ENCODE measurements around the gene CAPN2. TPM values are rescaled to one million over a fixed set of nuclear protein-coding genes. Genes with fewer than 3 reads are reported as not detected.
"Not testable (repeated sequence)": the region's sequence is repeated elsewhere in the genome, so short reads cannot be mapped to it uniquely, and the experiment has no call there.

Gene CAPN2
- total RNA-seq, 1 donor from 2014 or later, result 253 TPM

DNA sequence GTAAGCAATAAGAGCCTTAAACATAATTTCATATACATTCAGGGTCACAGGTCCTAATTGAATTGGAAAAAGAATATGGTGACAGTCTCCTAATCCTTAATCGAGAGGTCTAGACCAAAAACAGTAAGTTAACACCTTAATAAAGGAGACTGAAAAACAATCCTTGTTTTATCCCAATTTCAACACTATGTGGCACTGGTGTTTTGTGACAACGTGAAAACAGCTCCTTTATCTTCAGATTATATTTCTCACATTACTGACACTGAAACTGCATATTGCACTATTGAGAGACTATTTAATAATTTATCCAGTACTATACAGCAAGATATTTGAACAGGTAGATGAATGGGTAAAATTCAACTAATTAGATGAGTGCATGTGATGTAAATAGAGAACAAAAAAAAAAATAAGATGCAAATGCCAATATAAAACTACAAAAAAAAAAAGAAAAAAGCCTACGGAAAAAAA, 99.3 kb downstream of the CAPN2 start:
- DNase-seq (no peak), ATAC-seq (peak; percentile 37 to 62)
- peaks cover 13% of the 10 kb centered on the region for H3K4me1 ChIP-seq
- no peak overlapping the region for H3K4me3 ChIP-seq
- TF ChIP-seq, protein P1, sequence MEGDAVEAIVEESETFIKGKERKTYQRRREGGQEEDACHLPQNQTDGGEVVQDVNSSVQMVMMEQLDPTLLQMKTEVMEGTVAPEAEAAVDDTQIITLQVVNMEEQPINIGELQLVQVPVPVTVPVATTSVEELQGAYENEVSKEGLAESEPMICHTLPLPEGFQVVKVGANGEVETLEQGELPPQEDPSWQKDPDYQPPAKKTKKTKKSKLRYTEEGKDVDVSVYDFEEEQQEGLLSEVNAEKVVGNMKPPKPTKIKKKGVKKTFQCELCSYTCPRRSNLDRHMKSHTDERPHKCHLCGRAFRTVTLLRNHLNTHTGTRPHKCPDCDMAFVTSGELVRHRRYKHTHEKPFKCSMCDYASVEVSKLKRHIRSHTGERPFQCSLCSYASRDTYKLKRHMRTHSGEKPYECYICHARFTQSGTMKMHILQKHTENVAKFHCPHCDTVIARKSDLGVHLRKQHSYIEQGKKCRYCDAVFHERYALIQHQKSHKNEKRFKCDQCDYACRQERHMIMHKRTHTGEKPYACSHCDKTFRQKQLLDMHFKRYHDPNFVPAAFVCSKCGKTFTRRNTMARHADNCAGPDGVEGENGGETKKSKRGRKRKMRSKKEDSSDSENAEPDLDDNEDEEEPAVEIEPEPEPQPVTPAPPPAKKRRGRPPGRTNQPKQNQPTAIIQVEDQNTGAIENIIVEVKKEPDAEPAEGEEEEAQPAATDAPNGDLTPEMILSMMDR (IDR thresholded peaks at IDR 0.05), result peak; percentile 55
- no peaks in the 10 kb centered on the region for H3K9me3 ChIP-seq
- no peak overlapping the region for H3K27ac ChIP-seq
- intact Hi-C loops (cut with DNase I), result no loop called here
- no peaks in the 10 kb centered on the region for H3K27me3 ChIP-seq (ENCODE audit: low read depth)
- peaks cover 41% of the 10 kb centered on the region for H3K36me3 ChIP-seq

DNA sequence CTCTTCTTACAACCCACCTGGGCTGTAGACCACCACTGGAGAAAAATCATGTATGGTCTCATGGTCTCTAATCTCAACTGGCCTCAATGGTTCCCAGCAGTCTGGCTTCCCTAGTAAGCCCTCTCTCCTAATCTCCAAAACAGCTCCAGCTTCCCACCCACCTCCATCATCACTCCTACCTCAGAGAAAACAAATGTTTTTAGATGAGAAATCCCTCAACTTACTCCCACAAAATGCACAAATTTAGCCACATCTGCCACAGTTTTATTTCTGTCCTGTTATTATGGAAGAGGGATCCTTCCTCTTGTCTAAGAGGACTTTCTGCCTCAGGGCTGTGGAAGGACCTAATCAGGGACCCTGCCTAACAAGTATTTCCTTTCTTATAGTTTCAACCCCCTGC, 101.3 kb downstream of the CAPN2 start:
- intact Hi-C loops (cut with DNase I), result no loop called here
- Histone ChIP-seq H3K36me3 (peaks cover 39% of the 10 kb centered on the region), H3K27ac (no peak overlapping the region), H3K4me3 (no peak overlapping the region), H3K9me3 (no peaks in the 10 kb centered on the region), H3K4me1 (peaks cover 15% of the 10 kb centered on the region), H3K27me3 (ENCODE audit: low read depth) (no peaks in the 10 kb centered on the region)
- ATAC-seq (no peak), DNase-seq (no peak)
- TF ChIP-seq, protein P1 (IDR thresholded peaks at IDR 0.05), result no peak

- intact Hi-C loops (cut with DNase I), result no loop called here
- Histone ChIP-seq H3K4me1 (peaks cover 23% of the 10 kb centered on the region), H3K9me3 (no peaks in the 10 kb centered on the region), H3K27me3 (ENCODE audit: low read depth) (no peaks in the 10 kb centered on the region), H3K4me3 (no peak overlapping the region), H3K36me3 (peaks cover 30% of the 10 kb centered on the region), H3K27ac (no peak overlapping the region)
- TF ChIP-seq, protein P1 (IDR thresholded peaks at IDR 0.05), result no peak
- ATAC-seq, result peak; percentile 49 to 62
- no peak for DNase-seq
Observed at GRCh38 chr1:223815020-223815853, 102.9 kb downstream of the CAPN2 start.

DNA sequence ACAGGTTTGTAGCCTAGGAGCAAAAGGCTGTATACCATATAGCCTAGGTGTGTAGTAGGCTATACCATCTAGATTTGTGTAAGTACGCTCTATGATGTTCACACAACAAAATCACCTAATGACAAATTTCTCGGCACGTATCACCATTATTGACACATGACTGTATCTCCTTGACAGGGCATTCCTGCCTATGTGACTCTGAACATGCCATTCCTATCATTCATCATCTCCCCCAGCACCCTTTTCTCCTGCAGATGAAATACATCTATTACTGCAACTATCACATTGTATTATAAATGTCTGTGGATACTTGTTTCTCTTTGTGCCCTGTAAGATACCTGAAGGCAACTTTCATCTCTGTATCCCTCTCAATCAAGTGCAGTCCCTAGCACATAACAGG, 103.5 kb downstream of the CAPN2 start:
- TF ChIP-seq, protein P1 (IDR thresholded peaks at IDR 0.05), result no peak
- no peaks in the 10 kb centered on the region for H3K27me3 ChIP-seq (ENCODE audit: low read depth)
- H3K4me3 ChIP-seq, result no peak overlapping the region
- intact Hi-C loops (cut with DNase I), result no loop called here
- H3K4me1 ChIP-seq, result peaks cover 26% of the 10 kb centered on the region
- no peaks in the 10 kb centered on the region for H3K9me3 ChIP-seq
- ATAC-seq (peak in 1 of 2 donors; percentile 53), DNase-seq (no peak)
- no peak overlapping the region for H3K27ac ChIP-seq
- peaks cover 35% of the 10 kb centered on the region for H3K36me3 ChIP-seq

- intact Hi-C loops (cut with DNase I), result not testable (repeated sequence)
Observed at GRCh38 chr1:223817265-223817664, 104.9 kb downstream of the CAPN2 start.

More at GRCh38 chr1:223817265-223817664, 104.9 kb downstream of the CAPN2 start:
- not testable (repeated sequence) for H3K4me3 ChIP-seq; H3K27ac ChIP-seq; H3K9me3 ChIP-seq; DNase-seq; ATAC-seq; H3K27me3 ChIP-seq (ENCODE audit: low read depth)
- peaks cover 37% of the 10 kb centered on the region for H3K36me3 ChIP-seq
- H3K4me1 ChIP-seq, result peaks cover 26% of the 10 kb centered on the region

Data from lower lobe of right lung (tissue), 2 donors.